HepG2 (cell line): Measurements from ENCODE around the gene RPS25. TPM values are rescaled to one million over a fixed set of nuclear protein-coding genes. Genes with fewer than 3 reads are reported as not detected.
A peak's percentile ranks its signal among the peaks of the same experiment; 100 is the strongest.

Experiments used
- CREB1 ChIP-seq, 2 experiments: fragments of 450-650 bp in 1 of 2; IDR thresholded peaks; 2 replicates each; pipeline ENCODE4 v1.6.1; 2016 to 2017; ENCODE audit warnings: control low read depth in 1 of 2, mild to moderate bottlenecking in 1 of 2, missing compliant biosample characterization in 1 of 2, missing genetic modification characterization in 1 of 2
- EEA1 ChIP-seq: sonication (generic); formaldehyde crosslinking; IDR thresholded peaks from 2 replicates; pipeline ENCODE4 v1.5.1; 2020; ENCODE audit warnings: mild to moderate bottlenecking, missing genetic modification reagents, borderline replicate concordance
- HMG20B ChIP-seq: conservative IDR thresholded peaks from 2 replicates; pipeline ENCODE4 v1.6.1; 2016; ENCODE audit warnings: missing genetic modification reagents, missing compliant biosample characterization
- RARG ChIP-seq: sonication (generic); formaldehyde crosslinking; IDR thresholded peaks from 2 replicates; pipeline ENCODE4 v1.4.0; 2020; ENCODE audit warnings: low read depth, mild to moderate bottlenecking, missing genetic modification reagents
- REL ChIP-seq: sonication (generic); formaldehyde crosslinking; conservative IDR thresholded peaks from 2 replicates; pipeline ENCODE4 v1.8.0; 2022; ENCODE audit warnings: mild to moderate bottlenecking, missing genetic modification reagents, moderate library complexity
- SAFB2 ChIP-seq: sonication (generic); formaldehyde crosslinking; IDR thresholded peaks from 2 replicates; pipeline ENCODE4 v1.5.1; 2020; ENCODE audit warnings: missing genetic modification reagents, low read depth, mild to moderate bottlenecking, borderline replicate concordance
- TP53 ChIP-seq: sonication (generic); formaldehyde crosslinking; conservative IDR thresholded peaks from 2 replicates; pipeline ENCODE4 v1.4.0; 2020; ENCODE audit warnings: missing genetic modification reagents
- ZNF629 ChIP-seq: sonication (generic); formaldehyde crosslinking; conservative IDR thresholded peaks from 2 replicates; pipeline ENCODE4 v1.5.0; 2020; ENCODE audit warnings: missing genetic modification reagents
- ZNF883 ChIP-seq: sonication (generic); formaldehyde crosslinking; IDR thresholded peaks from 2 replicates; pipeline ENCODE4 v1.5.1; 2020; ENCODE audit warnings: mild to moderate bottlenecking, missing genetic modification reagents; ENCODE audit errors: not compliant biosample characterization
- polyA plus RNA-seq, 8 experiments: library from polyadenylated mRNA; depleted of rRNA in 3 of 8; stranded (reverse) in 7 of 8; unstranded in 1 of 8; fragments of >200 nt; fragmentation: Illumina TruSeq in 4 of 8; extraction: Trizol in 4 of 8; gene quantifications; 2 replicates each; pipeline versions ENCODE4 v1.2.1 to v1.2.3, GENCODE V29; 2011 to 2016; ENCODE audit warnings: low read depth in 4 of 8, missing spikeins in 1 of 8, mixed read lengths in 1 of 8; ENCODE audit not compliant: insufficient read depth in 1 of 8
- total RNA-seq, 5 experiments: library from RNA; depleted of rRNA; stranded (reverse); fragments of >200 nt; fragmentation: Illumina TruSeq; extraction: Trizol; gene quantifications; 2 replicates each; pipeline ENCODE4 v1.2.3, GENCODE V29; 2016; ENCODE audit warnings: low read depth in 1 of 5
- TF ChIP-seq, protein P1 (sequence below): sonication (generic); formaldehyde crosslinking; IDR thresholded peaks from 2 replicates; pipeline ENCODE4 v1.4.0; 2020; ENCODE audit warnings: missing genetic modification reagents
- TF ChIP-seq, protein P2 (sequence below): sonication (generic); formaldehyde crosslinking; IDR thresholded peaks from 2 replicates; pipeline ENCODE4 v1.9.0; 2022; ENCODE audit warnings: low read depth, missing genetic modification reagents
- TF ChIP-seq, protein P3 (sequence below): sonication (generic); formaldehyde crosslinking; IDR thresholded peaks from 2 replicates; pipeline ENCODE4 v1.4.0; 2020; ENCODE audit warnings: missing genetic modification reagents, mild to moderate bottlenecking, borderline replicate concordance
- TF ChIP-seq, protein P4 (sequence below): IDR thresholded peaks from 2 replicates; pipeline ENCODE4 v1.6.1; 2016

The RPS25 gene
- total and polyA plus RNA-seq, 2 of the 13 experiments (the other 11 are each of a cell fraction or from before 2014, with no cell fraction given), result 839 to 1,415 TPM

DNA sequence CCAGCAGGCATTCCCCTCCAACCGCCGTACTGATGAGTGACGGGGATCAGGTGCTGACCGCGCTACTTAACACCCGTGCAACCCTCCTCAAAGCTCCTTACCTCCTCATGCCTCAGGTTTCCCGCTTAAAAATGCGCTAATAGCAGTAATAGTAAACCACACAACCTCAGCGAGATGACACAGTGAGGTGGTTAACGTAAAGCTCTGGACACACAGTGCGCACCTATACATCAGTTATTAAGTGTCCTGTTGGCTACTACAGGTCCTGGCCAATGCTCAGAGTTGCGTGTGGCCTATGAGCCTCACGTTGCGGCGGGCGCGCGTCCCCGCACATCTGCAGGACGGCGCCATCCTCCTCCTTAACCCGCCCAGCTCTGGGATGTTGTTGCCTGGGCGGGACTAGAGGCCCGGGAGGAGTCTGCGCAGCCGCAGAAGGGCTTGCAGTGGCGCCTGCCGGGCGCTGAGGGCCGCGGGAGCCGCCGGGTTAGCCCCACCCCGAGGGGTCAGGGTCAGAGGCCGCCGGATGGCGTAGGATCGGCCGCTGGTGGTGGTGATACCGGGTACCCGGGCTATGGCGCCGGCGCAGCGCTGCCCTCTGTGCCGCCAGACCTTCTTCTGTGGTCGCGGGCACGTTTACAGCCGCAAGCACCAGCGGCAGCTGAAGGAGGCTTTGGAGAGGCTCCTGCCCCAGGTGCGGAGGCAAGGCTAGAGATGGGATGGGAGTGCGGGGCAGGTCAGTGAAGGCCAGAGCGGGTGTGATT, 20.3 kb downstream of the RPS25 start, which contains the start of gene CENATAC (continued):
- TF ChIP-seq, protein P1, sequence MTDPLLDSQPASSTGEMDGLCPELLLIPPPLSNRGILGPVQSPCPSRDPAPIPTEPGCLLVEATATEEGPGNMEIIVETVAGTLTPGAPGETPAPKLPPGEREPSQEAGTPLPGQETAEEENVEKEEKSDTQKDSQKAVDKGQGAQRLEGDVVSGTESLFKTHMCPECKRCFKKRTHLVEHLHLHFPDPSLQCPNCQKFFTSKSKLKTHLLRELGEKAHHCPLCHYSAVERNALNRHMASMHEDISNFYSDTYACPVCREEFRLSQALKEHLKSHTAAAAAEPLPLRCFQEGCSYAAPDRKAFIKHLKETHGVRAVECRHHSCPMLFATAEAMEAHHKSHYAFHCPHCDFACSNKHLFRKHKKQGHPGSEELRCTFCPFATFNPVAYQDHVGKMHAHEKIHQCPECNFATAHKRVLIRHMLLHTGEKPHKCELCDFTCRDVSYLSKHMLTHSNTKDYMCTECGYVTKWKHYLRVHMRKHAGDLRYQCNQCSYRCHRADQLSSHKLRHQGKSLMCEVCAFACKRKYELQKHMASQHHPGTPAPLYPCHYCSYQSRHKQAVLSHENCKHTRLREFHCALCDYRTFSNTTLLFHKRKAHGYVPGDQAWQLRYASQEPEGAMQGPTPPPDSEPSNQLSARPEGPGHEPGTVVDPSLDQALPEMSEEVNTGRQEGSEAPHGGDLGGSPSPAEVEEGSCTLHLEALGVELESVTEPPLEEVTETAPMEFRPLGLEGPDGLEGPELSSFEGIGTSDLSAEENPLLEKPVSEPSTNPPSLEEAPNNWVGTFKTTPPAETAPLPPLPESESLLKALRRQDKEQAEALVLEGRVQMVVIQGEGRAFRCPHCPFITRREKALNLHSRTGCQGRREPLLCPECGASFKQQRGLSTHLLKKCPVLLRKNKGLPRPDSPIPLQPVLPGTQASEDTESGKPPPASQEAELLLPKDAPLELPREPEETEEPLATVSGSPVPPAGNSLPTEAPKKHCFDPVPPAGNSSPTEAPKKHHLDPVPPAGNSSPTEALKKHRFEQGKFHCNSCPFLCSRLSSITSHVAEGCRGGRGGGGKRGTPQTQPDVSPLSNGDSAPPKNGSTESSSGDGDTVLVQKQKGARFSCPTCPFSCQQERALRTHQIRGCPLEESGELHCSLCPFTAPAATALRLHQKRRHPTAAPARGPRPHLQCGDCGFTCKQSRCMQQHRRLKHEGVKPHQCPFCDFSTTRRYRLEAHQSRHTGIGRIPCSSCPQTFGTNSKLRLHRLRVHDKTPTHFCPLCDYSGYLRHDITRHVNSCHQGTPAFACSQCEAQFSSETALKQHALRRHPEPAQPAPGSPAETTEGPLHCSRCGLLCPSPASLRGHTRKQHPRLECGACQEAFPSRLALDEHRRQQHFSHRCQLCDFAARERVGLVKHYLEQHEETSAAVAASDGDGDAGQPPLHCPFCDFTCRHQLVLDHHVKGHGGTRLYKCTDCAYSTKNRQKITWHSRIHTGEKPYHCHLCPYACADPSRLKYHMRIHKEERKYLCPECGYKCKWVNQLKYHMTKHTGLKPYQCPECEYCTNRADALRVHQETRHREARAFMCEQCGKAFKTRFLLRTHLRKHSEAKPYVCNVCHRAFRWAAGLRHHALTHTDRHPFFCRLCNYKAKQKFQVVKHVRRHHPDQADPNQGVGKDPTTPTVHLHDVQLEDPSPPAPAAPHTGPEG (CRISPR knock-in tag), result 0 out of 2 replicates have a peak, but pooled peaks have one; percentile 11
- TF ChIP-seq, protein P2, sequence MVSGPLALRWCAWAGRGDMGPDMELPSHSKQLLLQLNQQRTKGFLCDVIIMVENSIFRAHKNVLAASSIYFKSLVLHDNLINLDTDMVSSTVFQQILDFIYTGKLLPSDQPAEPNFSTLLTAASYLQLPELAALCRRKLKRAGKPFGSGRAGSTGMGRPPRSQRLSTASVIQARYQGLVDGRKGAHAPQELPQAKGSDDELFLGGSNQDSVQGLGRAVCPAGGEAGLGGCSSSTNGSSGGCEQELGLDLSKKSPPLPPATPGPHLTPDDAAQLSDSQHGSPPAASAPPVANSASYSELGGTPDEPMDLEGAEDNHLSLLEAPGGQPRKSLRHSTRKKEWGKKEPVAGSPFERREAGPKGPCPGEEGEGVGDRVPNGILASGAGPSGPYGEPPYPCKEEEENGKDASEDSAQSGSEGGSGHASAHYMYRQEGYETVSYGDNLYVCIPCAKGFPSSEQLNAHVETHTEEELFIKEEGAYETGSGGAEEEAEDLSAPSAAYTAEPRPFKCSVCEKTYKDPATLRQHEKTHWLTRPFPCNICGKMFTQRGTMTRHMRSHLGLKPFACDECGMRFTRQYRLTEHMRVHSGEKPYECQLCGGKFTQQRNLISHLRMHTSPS (CRISPR knock-in tag), result 0 out of 2 replicates have a peak, but pooled peaks have one; percentile 3
- TF ChIP-seq ZNF629 (CRISPR knock-in tag) (no peak), HMG20B (CRISPR knock-in tag) (no peak), EEA1 (CRISPR knock-in tag) (0 out of 2 replicates have a peak, but pooled peaks have one; percentile 79), SAFB2 (CRISPR knock-in tag) (0 out of 2 replicates have a peak, but pooled peaks have one; percentile 36), CREB1 (IDR thresholded peaks at IDR 0.05) (no peak), CREB1 (CRISPR knock-in tag; IDR thresholded peaks at IDR 0.05) (peak; percentile 50), TP53 (CRISPR knock-in tag) (no peak), RARG (no peak), REL (CRISPR knock-in tag) (peak; percentile 89; the same call in 1 of the 2 replicates), ZNF883 (CRISPR knock-in tag) (peak; percentile 65)
- TF ChIP-seq, protein P3, sequence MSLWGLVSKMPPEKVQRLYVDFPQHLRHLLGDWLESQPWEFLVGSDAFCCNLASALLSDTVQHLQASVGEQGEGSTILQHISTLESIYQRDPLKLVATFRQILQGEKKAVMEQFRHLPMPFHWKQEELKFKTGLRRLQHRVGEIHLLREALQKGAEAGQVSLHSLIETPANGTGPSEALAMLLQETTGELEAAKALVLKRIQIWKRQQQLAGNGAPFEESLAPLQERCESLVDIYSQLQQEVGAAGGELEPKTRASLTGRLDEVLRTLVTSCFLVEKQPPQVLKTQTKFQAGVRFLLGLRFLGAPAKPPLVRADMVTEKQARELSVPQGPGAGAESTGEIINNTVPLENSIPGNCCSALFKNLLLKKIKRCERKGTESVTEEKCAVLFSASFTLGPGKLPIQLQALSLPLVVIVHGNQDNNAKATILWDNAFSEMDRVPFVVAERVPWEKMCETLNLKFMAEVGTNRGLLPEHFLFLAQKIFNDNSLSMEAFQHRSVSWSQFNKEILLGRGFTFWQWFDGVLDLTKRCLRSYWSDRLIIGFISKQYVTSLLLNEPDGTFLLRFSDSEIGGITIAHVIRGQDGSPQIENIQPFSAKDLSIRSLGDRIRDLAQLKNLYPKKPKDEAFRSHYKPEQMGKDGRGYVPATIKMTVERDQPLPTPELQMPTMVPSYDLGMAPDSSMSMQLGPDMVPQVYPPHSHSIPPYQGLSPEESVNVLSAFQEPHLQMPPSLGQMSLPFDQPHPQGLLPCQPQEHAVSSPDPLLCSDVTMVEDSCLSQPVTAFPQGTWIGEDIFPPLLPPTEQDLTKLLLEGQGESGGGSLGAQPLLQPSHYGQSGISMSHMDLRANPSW (CRISPR knock-in tag), result no peak; the same call in 1 of the 2 replicates
- TF ChIP-seq, protein P4, sequence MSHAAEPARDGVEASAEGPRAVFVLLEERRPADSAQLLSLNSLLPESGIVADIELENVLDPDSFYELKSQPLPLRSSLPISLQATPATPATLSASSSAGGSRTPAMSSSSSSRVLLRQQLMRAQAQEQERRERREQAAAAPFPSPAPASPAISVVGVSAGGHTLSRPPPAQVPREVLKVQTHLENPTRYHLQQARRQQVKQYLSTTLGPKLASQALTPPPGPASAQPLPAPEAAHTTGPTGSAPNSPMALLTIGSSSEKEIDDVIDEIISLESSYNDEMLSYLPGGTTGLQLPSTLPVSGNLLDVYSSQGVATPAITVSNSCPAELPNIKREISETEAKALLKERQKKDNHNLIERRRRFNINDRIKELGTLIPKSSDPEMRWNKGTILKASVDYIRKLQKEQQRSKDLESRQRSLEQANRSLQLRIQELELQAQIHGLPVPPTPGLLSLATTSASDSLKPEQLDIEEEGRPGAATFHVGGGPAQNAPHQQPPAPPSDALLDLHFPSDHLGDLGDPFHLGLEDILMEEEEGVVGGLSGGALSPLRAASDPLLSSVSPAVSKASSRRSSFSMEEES (CRISPR knock-in tag), result 0 out of 2 replicates have a peak, but pooled peaks have one; percentile 16
